NCI-H2227 (cell line): Measurements from ENCODE around the gene DCP1B.

Experiments used
- DNase-seq: peaks from one replicate; lab custom pipeline; 2025; ENCODE audit not compliant: unreplicated experiment; lab: John Stamatoyannopoulos, UW

The DCP1B gene

DNA sequence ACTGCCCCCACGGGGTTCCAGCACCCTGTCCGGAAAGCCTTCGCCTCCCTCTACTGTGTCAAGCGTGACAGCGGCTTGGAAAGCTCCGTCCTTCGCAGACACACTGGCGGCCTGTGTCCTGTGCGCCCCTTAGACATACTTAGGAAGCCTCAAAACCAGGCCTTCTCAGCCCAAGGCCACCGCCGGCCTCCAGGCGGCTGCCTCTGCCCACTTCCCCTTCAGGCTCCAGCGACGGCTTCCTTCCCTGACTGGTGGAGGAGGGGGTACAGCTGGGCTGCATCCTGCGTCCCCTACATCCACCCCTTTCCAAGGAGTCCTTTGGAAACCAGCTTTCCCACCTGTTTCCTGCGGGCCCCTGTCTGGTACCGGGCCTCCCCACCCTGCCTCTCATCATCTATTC lies 83.3 kb downstream of the DCP1B start:
- no peak for DNase-seq

DNA sequence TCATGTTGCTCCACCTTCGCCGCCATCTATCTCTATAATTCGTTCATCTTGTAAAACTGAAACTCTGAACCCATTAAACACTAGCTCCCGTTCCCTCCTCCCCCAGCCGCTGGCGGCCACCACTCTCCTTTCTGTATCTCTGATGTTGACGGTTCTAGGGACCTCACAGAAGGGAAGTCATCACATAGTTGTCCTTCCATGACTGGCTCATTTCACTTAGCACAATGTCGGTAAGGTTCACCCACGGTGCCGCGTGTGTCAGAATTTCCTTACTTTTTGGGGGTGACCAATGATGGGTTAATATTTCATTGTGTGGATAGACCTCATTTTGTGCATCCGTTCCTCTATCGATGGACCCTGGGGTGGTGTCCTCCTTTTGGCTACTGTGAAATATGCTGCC lies 83.8 kb downstream of the DCP1B start:
- no peak for DNase-seq

DNA sequence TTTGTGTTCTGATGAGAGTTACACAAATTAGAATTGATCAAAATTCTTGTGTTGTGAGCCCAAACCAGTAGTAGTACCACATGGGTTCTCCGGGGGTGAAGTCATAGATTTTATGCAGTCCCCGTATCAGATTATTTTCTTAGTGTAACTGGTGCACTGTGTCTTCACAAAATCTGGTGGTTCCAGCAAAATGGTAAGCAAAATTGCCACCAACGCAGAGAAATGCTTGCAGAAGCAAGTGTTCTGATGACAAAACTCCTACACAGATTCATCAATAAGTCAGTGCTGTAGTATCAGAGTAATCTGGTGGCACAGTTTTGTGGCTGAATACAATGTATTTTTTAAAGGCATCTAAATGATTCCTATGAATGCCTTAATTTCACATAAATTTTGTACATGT lies 84.5 kb downstream of the DCP1B start:
- DNase-seq: no peak

DNA sequence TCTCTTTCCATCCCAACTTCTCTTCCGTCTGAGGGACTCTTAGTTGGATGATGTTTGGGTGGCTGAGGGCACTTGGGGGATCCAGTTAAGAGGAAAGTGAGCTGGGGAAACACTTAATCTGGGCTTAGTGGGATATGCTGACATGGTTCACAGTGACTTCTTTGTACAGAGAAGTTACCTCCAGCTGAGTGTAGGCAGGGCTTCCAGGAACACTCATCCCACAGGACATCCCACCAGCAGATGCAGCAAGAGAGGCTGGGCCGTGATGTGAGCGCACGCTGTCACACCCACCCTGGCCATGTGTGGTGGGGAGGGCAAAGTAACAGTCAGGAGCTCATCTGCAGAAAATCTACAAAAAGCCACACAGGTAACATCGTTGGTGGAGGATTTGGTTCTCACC lies 85.0 kb downstream of the DCP1B start:
- no peak for DNase-seq

DNA sequence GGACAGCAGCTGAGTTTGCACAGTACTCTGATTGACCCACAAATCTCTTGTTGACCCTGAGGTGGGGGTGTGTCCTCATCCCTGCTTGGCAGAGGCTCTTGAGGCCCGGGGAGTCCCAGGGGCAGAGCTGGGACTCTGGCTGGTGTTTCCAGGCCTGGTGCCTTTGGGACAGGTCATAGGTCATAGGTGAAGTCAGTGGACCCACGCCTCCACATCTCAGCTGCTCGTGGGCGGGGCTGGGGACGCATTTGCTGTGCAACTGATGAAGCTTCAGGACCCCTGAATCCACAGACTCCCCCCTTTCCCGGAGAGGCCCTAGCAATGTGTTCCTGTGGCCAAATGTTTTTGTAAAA lies 85.4 kb downstream of the DCP1B start:
- DNase-seq: no peak

DNA sequence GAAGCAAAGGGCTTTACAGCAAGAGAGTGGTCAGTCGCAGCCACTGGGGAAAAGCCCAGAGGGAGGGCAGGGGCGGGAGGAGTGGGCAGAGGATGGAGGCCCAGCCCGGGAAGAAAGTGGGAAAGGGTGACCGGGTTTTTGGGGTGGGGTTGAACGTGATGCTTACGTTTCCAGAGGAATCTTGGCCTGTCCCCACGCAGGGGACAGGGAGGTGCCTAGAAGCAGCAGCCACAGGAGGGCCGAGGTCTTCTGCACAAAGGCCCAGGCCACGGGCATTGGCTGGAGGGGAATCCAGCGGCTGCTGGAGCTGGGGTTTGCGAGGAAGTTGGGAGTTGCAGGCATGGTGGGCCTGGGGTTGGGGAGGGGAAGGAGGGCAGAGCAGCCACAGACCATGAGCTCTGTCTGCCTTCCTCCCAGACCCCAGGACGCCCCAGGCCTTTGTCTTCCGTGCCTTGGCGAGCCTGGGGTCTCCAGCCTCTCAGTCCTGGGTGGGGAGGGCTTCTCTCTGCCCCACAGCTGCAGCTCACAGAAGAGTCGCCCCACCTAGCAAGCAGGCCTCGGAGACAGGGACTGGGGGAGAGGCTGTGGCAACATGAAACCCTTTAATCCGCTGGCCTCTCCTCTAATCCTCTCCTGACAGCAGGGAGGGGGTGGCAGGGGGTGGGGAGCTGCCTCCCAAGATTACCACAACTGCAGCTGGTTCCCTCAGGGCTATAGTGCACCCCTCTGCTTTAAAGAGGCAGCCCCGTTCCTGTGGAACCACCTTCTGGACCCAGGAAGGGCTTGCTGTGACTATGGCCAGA lies 86.0 kb downstream of the DCP1B start, which contains the start of gene CACNA2D4:
Gene CACNA2D4, minus strand, starts transcription at position 572 of the 803 bp plus-strand sequence. Its CDS starts 179 bp downstream, at position 393.
- no peak for DNase-seq

DNA sequence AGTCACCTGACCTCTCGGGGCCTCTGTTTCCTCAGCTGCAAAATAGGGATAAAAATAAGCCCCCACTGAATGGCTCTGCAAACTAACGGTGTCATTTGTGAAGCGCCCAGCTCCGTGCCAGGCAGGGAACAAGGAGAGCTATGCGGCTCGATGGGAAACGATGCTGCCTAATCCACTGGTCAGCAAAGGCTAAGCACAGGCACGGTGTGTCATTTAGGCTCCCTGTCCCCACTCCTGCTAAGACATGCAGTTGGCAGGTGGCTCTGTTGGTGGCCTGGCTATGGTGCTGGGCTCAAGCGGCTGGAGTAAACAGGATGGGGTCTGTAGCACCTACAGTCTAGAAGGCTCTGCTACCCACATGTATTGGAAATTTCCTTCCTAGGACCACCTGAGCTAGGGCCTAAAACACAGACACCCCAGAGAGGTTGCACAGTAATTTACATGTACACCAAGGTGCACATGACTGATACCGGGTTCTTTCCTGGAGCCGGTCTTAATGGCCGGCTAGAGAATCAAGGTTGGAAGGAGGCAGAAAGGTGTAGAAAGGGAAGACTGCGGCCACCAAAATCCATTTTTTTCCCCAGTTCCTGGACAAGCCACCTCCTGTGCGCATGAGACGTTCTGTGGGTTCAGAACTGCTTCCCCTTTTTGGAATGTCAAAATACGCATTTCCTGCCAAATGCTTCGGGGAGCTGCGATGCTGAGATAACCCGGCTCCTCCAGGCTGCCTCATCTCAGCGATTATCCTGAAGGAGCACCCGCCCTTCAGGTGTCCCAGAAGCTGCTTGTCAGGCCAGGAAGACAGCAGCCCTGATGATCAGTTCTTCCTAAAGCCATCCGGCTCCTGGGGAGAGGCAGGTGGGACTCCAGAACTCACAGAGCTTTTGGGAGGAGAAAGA lies 86.8 kb downstream of the DCP1B start:
- no peak for DNase-seq

DNA sequence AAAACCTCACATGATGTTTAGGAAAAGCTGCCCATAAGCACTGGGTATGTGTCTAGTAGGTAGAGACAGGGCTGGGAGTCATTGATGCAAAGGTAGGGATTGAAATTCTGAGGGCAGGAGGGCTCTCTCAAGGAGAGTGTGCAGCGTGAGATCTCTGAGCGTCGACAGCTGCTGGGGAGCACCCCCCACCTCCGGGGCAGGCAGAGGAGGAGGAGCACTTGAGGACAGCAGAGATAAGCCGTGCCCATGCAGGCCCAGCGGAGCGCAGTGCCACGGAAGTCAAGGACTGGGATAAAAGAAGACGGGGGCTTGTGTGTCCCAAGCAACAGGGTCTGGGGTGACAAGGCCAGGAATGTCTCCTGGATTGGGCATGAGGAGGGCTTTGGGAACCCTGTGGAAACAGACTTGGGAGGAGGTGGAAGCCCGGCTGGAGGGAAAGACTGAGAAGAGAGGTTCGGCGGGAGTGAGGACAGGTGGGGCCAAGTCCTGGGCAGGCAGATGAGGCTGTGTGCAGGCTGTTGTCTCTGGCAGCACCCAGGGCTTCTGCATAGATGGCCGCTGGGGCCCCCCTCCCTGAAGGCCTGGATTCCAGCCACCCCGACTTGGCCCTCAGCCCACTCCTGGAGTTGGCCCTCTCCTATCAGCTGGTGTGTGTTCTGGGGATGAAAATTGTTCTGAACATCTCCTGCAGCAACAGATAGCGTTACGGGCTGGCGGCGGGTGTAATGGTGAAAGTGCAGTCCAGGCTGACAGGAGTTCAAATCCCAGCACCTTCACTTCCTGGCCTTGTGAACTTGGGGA lies 87.7 kb downstream of the DCP1B start:
- no peak for DNase-seq

DNA sequence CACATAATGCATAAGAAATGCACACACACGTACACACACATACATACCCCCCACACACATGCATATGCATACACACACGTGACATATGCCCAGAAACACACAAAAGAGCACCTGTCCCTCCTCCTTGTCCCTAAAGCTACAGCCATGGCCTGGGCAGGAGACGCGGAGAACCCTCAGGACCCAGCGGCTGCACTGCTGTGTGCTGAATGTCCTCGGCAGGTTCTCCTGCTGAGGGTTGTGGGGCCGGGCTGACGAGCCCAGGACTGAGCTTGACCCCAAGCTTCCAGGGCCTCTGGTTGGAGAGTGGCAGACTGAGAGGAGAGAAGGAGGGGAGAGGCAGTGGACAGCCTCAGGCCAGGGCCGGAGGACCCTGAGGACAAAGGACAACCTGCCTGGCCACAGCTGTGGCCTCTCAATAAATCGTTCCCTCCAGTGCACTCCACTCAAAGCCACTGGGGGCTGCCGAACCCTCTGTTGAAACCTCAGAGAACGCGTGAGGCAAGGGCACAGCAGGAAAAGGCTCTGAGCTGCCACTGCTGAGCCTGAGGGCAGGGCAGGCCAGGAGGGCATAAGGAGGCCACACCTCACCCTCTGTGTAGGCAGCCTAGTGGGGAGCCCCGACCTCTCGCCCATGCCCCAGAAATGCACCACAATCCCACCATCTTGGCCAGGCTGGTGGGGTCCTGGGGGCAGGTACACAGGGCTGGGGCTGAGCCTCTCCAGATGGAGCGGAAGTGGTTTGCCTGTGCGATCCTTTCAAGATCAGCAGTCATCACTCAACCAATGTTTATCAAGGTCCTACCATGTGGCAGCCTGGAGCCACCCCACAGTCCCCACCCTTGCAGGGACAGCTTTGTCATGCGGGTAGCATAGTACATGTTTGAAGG lies 88.9 kb downstream of the DCP1B start:
- no peak for DNase-seq

DNA sequence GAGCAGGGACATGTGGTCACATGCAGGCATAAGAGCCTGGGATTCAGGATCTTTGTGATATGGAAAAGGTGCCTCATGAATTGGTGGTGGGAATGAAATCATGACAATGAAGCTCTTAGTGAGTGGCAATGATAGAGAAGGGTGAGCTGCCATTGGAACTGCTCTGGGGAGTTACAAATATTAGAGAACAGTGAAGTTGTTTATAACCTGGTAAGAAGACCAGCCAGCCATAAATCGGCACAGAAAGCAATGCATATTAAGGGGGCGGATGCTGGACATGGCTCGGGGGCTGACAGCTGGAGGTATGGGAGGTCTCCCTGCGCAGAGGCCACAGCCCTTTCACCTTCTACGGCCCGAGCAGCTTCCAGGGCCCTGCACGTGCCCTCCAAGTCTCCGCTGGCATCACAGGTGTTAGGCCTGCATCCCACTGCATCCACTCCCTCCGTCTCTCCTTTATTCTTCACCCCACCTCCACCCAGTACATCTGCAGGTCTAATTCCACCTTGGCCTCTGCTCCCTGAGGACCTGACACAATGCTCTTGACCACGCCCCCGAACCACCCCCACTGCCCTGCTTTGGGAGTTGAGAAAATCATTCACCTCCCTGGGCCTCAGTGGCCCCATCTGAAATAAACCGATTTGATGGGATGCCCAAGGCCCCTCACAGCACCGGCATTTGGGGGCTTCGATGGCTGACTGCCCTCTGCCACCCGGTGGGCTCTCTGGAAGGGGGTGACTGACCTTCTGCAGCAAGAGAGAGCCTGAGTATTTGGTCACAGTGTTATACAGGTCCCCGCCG lies 89.9 kb downstream of the DCP1B start:
- no peak for DNase-seq

DNA sequence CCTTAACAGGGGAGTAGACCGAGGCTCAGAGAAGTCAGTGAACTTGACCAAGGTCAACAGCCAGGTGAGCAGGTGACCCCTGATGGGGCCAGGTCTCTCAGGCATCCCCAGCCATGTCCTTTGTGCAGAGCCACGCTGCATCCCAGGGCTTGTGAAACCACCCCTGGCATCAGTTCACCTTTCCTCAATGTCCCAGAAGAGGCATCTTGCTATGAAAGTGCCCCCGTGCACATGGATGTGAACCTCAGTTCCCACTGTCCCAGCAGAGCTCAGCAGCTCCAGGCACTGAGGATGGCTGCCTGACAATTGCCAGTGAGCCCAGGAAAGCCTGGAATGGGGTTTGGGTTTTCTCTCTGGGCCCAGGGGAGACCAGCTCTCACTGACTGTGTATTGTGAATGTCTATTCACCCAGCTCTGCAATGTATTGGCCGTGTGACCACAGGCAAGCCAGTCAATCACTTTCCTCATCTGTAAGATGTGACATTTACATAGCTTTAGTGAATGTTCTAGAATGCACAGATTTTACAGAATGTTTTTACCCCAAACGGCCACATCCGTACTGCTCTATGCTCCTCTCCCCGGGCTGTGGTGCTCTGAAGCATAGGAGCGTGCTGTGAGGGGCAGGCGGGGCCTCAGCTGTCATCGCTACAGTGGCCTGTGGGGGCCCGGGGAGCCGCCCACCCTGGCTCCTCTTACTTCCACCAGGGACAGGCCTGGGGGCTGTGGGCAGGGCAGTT lies 90.7 kb downstream of the DCP1B start:
- DNase-seq: no peak

DNA sequence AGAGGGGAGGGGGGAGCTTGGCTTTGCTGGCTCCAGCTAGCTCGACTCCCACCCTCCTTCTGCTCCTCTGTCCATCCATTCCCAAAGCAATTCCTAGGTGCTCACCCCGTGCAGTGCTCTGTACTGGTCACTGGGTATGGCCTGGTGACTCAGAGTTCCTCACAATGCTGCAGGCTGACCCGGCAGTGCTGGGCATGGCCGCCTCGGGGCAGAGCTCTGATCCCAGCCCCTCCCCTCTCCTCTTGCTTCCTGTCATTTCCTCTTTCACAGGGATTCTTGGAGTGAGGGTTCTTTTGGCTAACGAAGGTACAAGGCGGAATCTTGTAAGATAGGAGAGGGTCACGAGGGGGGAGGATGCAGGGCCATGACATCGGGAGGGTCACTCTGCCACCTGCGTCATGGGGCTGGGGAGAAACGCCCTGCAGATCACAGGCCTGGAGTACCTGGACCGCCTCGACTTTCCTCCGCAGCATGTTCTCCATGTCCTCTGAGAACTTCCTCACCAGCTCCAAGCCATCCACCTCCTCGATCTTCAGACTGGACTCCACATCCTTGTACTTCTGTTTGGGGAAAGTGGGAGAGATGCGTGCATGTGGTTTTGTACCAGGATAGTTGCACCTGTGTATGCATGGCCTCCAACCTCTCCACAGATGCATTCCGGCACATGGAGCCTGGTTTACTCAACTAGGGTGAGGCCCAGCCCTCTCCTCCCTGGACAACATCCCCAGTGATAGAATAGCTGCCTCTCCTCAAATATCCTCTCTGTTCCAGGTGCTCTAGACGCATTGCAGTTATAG lies 91.5 kb downstream of the DCP1B start:
- DNase-seq: no peak

DNA sequence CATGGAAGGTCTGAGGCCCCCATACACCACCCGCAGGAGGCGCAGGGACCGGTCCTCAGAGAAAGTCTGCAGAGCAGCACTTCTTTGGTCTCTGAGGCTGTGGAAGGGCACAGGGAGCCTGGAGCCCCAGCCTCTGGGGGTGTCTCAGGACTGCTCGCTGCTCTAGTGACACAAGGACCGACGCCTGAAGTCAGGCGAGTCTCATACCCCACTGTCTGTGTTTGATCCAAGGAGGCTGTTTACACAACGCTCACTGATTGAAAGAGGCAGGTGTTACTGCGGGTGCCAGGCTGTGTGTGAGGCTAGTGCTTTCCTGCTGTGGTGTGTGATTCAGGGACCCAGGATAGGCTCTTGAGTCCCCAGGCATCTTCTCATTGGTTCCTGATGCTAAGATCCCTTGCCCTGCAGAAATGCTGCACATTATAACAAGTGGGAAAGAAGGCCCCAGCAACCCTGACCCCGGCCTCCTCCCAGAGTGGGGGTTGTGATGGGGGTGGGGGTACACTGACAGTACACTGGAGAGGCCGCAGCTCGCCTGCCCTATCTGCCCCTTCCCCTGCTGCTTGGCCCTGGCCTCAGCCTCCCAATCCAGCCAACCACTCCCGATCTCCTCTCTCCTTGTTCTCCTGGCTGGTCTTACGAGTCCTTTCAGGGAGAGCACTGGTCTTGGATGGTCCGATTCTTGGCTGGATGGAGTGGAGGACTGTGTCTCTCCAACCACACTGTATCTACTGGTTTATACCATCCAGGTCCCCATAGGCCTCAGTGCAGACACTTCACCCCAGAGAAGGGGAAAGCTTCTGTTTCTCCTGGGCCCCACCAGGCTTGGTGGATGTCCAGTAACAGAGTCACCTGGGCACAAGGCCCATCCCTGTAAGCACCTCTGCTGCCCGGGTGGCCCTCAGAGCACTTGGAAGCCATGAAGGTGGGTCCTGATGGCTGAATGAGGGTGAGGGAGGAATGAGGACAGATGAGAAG lies 92.4 kb downstream of the DCP1B start:
- DNase-seq: no peak

DNA sequence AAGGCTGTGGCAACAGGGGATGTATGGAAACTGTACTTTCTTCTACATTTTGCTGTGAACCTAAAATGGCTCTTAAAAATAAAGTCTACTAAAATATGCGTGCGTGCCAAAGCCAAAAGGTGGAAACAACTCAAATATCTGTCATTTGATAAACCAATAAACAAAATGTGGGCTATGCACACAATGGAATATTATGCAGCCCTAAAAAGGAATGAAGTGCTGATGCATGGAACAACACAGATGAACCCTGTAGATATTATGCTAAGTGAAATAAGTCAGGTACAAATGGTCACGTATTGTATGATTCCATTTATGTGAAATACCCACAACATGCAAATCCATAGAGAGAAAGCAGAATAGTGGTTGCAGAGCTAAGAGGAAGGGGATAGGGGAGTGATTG lies 93.8 kb downstream of the DCP1B start:
- DNase-seq: no peak

DNA sequence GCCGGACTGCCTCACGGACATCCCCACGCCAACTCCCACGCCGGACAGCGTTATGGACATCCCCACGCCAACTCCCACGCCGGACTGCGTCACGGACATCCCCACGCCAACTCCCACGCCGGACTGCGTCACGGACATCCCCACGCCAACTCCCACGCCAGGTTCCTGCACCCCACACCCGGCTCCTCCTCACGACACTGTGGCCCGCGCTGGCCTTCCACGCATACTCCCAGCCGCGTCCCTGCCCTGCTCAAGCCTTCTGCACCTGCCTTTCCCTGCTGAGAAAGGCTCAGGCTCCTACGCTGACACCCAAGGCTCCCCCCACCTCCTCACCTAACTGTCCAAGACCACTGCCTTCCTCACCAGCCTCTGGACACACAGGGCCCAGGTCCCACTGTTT lies 95.5 kb downstream of the DCP1B start:
- DNase-seq: no peak

DNA sequence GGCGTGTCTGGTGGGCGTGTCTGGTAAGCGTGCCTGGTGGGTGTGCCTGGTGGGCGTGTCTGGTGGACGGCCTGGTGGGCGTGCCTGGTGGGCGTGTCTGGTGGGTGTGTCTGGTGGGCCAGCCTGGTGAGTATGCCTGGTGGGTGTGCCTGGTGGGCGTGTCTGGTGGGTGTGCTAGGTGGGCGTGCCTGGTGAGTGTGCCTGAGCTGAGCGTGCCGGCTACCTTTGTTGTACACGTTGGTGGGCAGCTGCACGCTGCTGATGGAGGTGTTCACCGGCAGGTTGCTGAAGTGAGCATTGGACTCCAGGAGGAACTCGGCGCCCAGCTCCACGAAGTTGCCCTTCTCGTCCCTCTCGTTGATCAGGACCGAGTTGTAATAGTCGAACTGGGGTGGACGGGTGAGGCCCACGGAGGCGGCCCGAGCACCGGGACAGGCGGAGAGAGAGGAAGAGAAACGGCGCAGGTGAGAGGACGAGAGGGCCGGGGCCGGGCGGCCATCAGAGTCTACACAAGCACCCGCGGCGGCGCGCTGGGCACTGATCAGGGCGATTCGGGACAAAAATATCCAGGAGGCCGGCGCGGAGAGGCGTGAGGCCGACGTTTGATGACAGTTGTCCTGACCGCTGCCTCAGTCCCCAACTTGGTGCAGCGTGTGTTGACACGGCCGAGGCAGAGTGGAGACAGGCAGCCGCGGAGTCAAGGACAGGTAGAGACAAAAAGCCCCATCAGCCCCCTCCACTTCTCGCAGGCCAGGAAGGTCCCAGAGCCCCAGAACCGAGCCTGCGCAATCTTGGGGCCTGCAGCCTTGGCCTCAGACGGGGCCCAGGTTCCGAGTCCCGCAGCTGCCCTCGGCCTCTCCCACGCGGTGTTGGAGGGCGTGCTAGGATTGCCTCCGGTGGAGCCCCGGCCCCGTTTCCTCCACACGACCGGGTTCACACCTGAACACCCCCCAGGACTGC lies 96.3 kb downstream of the DCP1B start:
- DNase-seq: no peak
